HG03280 (cell line): ENCODE measurements around the gene RGP1.

ENCODE experiments used
- ATAC-seq: cut with Tn5 transposase; IDR thresholded peaks from one replicate; pipeline ENCODE4 v1.9.1; 2021; ENCODE audit warnings: mild to moderate bottlenecking, moderate library complexity; ENCODE audit not compliant: unreplicated experiment

The RGP1 gene

DNA sequence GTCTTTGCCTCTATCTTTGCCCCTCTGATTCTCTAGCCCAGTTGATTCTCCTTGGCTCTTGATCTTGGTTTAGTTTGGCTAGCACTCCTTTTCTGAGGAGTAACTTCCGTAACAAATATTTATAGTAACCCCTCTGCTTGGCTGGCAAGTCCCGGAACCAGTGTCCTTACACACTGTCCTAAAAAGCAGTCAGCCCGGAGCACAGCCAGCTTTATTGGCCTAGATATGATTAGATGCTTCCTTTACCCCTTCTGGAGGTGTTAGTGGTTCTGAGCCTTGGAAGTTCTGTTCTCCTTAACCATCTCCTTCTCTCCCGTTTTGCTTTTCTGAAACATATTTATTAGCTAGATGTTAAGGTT lies 22.0 kb downstream of the RGP1 start:
- no peak for ATAC-seq

DNA sequence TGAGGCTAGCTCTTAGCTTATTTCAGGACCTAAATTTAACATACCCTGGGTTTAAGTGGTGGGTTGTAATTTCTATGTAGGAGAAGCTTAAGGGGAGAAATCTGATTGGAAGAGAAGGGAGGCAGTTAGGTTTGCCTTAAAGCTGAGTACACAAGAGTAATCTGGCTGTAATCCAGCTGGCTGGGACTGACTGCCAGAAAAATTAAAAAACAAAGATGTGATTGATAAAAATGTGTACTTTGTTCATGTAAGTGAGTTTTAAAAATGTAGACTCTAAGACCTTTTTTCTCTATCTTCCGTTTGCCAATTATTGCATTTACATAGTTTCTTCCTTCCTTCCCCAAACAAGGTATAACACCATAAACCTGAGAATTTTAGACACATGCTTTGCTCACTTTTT lies 22.4 kb downstream of the RGP1 start:
- ATAC-seq, result no peak

DNA sequence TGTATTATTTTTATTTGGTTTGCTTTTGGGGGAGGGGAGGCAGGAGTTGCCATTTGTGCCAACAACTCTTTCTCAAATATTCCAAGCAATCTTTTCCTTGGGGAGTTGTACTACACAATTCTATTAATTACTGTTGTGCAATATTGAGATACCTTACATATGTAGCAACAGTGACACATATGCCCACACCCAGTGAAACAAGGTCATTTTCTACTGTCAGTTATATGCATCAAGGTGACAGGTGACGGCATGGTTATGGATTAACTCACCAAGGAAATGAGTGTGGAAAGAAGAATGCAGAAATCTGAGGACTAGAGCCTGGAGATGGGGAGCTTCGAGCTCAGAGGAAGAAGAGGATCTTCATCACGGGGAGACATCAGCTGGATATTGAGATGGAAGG lies 22.9 kb downstream of the RGP1 start:
- ATAC-seq, result no peak

DNA sequence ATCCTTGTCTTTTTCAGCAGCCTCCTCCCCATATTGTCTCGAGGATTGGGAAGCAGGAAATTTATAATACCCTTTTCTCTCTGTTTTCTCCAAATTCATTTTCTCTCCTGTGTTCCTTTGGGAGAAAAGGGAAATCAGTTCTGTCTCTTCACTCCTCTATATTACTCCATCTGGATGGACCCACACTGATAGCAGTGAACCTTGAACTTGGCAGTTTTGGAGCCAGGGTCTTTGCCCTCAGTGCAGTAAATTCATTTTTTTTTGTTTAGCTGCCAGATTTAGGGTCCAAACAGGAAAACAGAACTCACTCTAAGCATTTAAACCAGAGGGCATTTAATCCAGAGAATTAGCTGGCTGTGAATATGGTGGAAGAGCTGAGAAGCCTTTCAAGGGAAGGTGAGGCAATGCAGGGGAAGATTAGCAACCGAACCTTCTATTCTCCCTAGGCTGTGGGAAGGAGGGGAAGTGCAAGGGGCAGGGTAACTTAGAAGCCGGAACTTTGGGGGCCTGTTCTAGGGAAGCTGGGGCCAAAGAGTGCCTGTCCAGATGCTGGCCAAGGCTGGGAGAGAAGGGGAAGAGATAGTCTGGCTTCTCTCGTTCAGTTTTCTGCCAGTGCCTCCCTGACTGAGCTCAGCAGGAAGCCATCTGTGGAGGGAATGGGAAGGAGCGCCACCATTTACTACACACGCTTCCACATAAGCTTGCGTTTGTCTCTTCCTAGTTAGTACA lies 26.0 kb downstream of the RGP1 start:
- ATAC-seq, result no peak

DNA sequence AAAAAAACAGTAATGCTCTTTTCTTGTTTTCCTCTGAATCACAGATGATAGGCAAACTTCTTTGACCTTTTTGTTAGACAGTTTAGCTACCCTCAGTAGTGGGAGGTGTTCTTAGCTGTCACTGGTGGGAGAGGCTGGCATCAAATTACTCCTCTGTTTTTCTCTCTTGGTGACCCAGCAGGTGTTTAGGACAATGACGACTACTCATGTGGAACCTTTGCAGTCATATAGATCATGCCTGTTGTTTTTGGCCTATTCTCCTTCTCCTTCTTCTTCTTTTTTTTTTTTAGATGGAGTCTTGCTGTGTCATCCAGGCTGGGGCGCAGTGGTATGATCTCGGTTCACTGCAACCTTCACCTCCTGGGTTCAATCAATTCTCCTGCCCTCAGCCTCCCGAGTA lies 26.9 kb downstream of the RGP1 start:
- ATAC-seq, result no peak

DNA sequence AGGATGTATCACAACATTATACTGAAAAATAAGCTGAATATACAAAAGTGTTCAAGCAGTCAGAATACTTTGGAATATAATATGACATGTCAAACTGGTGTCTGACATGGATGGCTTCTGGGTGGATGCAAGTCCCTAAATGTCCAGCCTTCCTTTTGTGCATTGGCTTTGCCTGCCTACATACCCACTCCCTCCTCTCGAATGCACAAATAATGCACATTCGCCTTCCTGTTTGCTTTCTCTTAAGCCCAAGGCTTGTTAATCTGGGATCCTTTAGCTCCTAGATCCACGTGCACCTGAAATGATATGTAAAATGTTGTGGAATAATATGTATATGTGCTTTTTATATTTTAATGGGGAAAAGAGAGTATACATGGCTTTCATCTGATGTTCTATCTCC lies 29.4 kb downstream of the RGP1 start:
- no peak for ATAC-seq

DNA sequence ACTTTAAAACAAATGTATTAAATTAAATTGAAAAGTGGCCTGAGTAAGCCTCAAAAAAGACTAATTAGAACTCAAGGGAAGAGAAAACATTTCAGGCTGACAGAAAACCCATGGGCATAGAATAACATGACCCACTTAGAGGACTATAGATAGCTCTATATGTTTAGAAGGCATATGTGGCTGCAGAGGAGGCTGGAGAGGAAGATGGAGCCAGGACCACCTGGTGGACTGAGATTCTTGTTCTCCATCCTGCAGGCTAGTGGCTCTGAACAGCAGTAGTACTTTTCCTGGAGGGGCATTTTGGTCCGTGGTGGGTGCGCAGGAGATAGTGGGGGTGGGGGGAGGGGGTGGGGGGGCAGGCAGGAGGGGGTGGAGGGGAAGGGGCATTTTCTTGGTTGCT lies 32.0 kb downstream of the RGP1 start:
- no peak for ATAC-seq

DNA sequence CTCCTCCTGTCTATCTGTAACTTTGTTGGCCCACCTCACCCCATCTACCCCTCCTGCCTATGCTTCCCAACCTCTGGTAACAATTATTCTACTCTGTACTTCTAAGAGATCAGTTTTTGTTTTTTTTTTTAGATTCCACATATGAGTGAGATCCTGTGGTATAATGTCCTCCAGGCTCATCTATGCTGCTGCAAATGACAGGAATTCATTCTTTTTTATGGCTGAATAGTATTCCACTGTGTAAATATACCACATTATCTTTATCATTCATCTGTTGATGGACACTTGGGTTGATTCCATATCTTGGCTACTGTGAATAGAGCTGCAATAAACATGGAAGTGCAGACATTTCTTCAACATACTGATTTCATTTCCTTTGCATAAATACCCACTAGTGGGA lies 34.3 kb downstream of the RGP1 start:
- no peak for ATAC-seq

DNA sequence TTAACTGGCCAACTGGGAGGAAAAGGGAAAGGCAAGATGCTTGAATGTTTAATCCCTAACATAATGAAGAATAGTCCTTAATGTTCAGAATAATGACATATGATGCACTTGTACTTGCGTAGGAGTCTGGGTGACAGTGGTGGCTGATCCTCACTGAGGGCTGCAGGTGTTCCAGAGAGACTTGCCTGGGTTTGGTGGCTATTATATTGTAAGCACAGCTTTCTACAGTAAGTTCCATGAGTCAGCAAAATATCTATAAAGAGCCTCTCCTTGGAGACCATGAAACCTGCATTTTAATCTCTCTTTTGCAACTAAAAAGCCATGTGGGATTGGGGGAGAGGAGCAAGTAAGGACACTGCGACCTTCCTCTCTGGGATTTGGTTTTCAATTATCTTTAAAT lies 40.5 kb downstream of the RGP1 start:
- ATAC-seq, result no peak

DNA sequence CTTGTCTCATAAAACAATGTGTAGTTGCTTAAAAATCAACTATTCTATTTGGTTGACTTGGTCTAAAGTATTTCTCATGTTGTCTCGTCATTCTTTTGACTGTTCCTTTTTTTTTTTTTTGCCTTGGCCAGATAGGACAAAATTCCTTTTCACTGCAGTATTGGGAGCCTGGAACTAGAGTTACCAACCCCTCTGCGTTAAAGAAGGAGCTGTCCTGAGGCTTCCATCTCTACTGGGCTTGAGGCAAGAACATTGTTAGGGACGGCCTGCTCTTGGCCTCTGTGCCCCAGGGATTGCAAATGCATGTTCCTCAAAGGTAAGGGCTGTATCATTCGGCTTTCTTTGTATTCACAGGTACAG lies 40.9 kb downstream of the RGP1 start:
- ATAC-seq, result no peak

DNA sequence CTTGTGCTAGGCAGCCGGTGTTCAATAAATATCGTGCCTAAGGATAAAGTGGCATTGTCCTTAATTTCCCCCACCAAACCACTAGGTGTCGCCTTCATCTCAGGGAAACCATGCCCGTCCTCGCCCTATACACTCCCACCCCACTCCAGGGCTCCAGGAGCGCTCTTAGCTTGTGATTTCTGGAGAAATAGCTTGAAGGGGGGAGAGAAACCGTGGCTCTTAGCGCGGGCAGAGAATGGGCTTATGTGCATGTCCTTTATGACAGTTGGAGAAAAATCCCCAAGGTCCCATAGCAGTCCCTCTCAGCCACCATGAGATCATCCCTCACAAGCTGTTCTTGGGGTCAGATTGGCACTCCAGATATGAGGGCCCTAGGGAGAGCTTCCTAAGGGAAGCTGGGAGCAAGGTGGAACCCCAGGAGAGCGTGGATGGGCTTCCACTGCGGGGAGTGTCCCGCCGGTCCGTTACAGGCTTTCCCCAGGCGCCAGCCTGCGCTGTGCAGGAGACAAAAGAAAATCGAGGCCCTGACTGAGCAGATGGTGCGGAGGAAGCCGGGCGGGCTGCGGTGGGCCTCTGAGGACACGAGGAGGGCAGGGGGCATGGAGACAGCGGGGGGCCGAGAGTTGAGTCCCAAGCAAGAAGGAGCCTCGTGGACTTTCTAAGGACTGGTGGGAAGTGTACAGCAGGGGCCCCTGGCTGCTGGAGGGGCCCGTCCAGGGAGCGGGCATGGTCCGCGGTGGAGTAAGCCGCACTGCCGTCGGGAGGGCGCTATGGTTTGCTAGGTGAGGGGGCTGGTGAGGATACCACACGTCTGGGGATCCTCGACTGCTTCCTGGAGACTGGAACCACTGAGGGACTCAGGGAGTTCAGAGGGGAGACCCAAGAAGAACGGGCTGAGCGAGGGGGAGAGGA lies 41.6 kb downstream of the RGP1 start:
- ATAC-seq, result peak; percentile 52

DNA sequence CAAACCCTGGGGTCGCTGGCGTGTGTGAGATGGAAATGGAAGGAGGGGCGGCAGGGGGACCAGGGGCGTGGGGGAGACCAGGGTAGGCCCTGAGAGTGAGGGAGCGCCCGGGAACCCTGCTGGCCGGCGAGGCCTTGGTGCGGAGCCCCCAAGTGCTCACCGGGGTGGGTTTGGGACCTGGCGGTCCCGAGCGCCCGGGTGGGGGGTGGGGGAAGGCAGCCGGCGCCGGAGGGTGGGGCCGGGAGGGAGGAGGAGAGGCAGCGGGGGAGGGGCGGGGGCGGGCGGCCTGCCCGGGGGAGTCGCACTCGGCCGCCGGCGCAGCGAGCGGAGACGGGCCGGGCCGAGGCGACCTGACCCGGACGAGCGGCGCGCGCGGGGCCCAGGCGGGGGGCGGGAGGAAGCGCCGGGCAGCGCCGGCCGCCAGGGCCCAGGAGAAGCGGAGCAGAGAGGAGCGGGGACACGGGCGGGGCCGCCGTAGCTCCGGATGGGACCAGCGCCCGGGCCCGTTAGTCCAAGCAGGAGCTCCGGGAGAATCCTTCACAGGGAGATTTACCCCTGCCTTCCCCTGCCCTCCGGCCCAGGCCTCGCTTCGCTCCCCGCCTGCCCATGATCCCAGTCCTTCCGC lies 42.3 kb downstream of the RGP1 start, which contains the start of gene NPR2:
Gene NPR2, plus strand, starts transcription at position 295 of the 625 bp plus-strand sequence. CDS start 818 bp downstream, outside the sequence.
- ATAC-seq, result no peak

DNA sequence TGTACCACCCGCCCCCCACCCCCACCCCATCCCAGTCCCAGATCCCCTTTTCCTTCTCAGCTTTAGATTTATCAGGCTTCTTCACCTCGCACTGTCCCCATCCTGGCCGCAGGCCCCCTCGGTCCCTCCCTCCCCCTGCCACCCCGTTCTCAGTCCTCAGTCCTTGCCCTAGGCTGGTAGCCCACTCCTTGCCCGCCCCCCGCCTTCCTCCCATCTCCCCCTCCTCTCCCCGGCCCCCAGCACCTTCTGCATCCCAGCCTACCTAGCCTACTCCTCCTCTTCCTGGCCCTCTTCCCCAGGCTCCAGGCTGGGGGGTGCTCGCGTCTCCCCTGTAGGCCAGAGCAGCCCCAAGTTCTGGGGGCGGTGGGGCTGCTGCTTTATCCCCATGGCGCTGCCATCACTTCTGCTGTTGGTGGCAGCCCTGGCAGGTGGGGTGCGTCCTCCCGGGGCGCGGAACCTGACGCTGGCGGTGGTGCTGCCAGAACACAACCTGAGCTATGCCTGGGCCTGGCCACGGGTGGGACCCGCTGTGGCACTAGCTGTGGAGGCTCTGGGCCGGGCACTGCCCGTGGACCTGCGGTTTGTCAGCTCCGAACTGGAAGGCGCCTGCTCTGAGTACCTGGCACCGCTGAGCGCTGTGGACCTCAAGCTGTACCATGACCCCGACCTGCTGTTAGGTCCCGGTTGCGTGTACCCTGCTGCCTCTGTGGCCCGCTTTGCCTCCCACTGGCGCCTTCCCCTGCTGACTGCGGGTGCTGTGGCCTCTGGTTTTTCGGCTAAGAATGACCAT lies 43.1 kb downstream of the RGP1 start:
- no peak for ATAC-seq

DNA sequence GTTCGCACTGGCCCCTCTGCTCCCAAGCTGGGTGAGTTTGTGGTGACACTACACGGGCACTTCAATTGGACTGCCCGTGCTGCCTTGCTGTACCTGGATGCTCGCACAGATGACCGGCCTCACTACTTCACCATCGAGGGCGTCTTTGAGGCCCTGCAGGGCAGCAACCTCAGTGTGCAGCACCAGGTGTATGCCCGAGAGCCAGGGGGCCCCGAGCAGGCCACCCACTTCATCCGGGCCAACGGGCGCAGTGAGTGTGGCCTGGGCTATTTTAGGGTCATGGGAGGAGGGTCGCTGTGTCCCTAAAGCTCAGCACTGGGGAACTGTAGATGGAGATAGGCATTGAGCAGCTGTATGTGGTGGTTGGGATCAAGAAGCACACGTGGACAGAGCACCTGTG lies 43.7 kb downstream of the RGP1 start:
- ATAC-seq, result no peak

DNA sequence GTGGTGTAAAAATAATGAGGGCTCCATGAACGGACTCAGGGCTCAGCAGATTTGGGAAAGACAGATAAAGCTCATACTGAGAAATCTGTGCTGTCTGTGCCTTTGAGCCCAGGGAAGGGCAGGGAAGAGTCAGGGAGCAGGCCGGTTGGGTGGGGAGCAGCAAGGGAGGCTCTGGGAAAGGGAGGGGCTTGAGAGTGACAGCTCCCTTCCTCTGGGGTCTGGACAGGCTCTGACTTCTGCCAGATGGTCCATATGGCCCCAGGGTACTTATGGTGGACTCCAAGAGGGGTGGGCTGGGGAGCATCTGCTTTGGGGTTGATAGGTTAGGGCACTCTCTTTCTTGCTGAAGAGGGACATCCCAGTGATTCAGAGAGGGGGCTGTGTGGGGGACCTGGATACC lies 44.4 kb downstream of the RGP1 start:
- ATAC-seq, result no peak

DNA sequence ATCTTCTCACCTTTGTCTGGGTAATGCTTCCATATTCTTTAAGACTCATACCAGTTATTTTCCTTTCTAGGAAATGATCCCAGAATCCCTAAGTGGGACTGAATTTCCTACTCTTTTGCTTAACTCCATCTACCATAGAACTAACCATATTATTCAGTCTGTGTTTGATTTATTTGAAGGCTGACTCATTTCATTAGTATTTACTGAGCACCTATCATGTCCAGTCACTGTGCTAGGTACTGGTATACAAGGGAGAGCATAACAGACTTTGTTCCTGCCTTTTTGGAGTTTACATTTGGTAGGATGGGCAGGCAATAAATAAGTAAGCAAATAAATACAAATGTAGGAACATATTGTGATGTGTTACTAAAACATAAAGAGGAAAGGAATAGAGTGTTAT lies 46.6 kb downstream of the RGP1 start:
- ATAC-seq, result no peak

DNA sequence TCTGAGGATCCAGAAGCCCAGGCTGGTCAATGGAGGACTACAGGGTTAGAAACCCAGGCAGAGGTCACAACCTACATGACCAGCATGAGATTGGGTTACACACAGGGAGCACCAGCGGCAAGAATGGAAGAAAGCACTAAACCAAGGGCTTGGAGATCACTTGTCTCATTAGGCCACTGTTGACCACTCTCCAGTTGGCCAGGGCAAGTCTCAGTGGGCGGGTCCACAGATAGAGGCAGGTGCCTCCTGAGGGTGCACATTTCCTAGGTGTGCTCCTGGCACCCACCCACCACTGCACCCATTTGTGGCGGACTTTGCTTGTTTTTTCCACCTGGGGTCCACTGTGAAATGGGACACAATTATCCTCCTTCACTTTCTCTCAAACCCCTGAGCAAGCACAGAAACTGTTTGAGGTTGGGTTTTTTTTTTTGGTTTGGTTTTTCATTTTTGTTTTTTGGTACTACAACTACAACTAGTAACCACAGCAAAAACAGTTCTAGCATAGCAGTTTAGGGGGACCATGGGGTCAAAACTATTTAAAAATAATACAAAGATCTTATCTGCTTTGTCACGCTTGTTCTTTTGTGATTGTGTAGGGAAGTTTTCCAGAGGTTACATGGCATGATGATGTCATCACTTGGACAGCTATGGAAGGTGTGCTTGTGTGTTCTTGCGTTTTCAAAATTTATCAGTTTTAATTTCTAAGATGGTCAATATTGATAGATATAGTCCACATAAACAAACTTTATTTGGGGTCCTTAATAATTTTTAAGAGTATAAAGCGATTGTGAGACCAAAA lies 48.4 kb downstream of the RGP1 start:
- no peak for ATAC-seq

DNA sequence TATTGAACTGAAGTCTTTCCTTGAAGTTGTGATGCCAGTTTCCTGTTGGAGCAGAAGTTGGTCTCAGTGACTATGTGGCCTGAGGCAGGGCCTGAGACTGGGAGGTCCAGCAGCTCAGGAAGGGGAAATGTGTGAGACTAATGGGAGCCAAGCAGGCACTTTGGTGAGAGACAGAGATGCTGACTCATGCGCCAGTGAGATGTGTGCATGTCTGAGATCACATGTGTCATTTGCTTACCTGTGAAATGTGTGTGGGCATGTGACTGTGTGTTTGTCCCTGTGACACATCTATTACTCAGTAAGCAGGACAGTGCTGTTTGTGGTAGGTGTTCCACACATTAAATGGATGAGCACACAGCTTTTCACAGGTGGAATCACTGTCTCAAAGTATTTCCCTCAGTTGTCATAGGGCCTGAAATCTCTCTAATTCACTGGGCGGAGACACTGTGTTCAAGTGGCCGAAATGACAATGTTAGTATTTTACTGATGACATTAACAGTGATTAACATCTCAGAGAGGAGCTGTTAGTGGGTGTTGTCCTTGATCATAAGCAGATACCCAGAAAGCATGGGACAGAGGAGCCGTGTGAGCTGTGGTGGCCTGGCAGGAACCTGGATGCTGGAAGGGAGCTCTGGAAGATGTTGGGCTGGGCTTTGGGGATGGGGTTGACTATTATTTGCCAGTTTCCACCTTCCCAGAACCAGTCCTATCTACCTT lies 49.7 kb downstream of the RGP1 start:
- ATAC-seq, result no peak

DNA sequence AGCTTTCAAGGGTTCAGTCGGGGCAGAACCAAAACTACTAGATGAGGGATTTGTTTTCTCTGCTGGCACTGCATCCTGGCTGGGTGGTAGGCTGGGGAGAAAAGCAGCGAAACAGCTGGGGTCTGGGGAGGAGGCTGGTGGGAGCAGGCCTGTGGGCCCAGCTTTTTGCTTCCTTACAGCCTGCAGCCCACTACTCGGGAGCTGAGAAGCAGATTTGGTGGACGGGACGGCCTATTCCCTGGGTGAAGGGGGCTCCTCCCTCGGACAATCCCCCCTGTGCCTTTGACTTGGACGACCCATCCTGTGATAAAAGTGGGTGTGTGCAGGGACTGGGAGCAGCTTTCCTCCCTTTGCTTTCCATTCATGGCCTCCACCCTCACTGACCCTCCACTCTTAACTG lies 51.4 kb downstream of the RGP1 start:
- no peak for ATAC-seq
